PC-9 (cell line): ENCODE results near the gene FAM174B. TPM values are rescaled to one million over a fixed set of nuclear protein-coding genes. Genes with fewer than 3 reads are reported as not detected.

ENCODE experiments used
- BruUV-seq: library from RNA; stranded (reverse); fragments of 400-500 nt; replicated peaks from 2 replicates; lab custom pipeline; 2021; lab: Mats Ljungman, UMichigan
- CTCF ChIA-PET: fragments of 300-600 bp; sonication (Branson Sonifier 250); formaldehyde crosslinking; loops from one replicate; lab custom pipeline; 2022; ENCODE audit warnings: antibody characterized with exemption; lab: Charles Lee
- POLR2A ChIA-PET: fragments of 300-600 bp; sonication (Branson Sonifier 250); formaldehyde crosslinking; loops from one replicate; lab custom pipeline; 2022; ENCODE audit warnings: antibody characterized with exemption; ENCODE audit not compliant: unreplicated experiment; lab: Charles Lee
- DNase-seq, 2 experiments: peaks; one replicate each; pipeline versions ENCODE4 v3.0.0 to v3.0.0-alpha.2; 2015 to 2022; ENCODE audit warnings: mixed read lengths in 1 of 2
- H2AFZ ChIP-seq: fragments of 200-600 bp; sonication (generic); 2 replicates; pipeline ENCODE4 v1.8.1; 2017; ENCODE audit warnings: antibody characterized with exemption
- H3F3A ChIP-seq: fragments of 200-600 bp; sonication (generic); 2 replicates; pipeline ENCODE4 v1.8.1; 2017; ENCODE audit warnings: antibody characterized with exemption, mild to moderate bottlenecking, low read depth; ENCODE audit not compliant: insufficient read depth
- H3K27ac ChIP-seq: fragments of 200-600 bp; sonication (generic); 2 replicates; pipeline ENCODE4 v1.6.1; 2016; ENCODE audit warnings: mixed run types
- H3K27me3 ChIP-seq: fragments of 200-600 bp; sonication (generic); 2 replicates; pipeline ENCODE4 v1.6.1; 2016; ENCODE audit warnings: low read depth, mixed run types; ENCODE audit not compliant: insufficient read depth
- H3K36me3 ChIP-seq: fragments of 200-600 bp; sonication (generic); 2 replicates; pipeline ENCODE4 v1.6.1; 2016; ENCODE audit warnings: low read depth, mixed run types
- H3K4me1 ChIP-seq: fragments of 200-600 bp; sonication (generic); replicated peaks from 2 replicates; pipeline ENCODE4 v1.6.1; 2016; ENCODE audit warnings: mixed run types; ENCODE audit not compliant: insufficient read depth
- H3K4me2 ChIP-seq: fragments of 200-600 bp; sonication (generic); 2 replicates; pipeline ENCODE4 v1.6.1; 2017; ENCODE audit warnings: mixed run types
- H3K4me3 ChIP-seq: fragments of 200-600 bp; sonication (generic); 2 replicates; pipeline ENCODE4 v1.6.1; 2016; ENCODE audit warnings: mixed run types
- H3K79me2 ChIP-seq: fragments of 200-600 bp; sonication (generic); 2 replicates; pipeline ENCODE4 v1.6.1; 2017; ENCODE audit warnings: low read depth, mixed run types
- H3K9me2 ChIP-seq: fragments of 200-600 bp; sonication (generic); 2 replicates; pipeline ENCODE4 v1.8.1; 2017; ENCODE audit warnings: mild to moderate bottlenecking; ENCODE audit not compliant: insufficient read depth
- H3K9me3 ChIP-seq: fragments of 200-600 bp; sonication (generic); 2 replicates; pipeline ENCODE4 v1.8.1; 2016; ENCODE audit warnings: low read depth; ENCODE audit not compliant: insufficient read depth
- H4K20me1 ChIP-seq: fragments of 200-600 bp; sonication (generic); 2 replicates; pipeline ENCODE4 v1.8.1; 2017; ENCODE audit not compliant: insufficient read depth
- EZH2 ChIP-seq: fragments of 200-600 bp; sonication (generic); IDR thresholded peaks from 2 replicates; pipeline ENCODE4 v1.8.0; 2017; ENCODE audit warnings: antibody characterized with exemption, low read depth
- intact Hi-C: fragments of 100-400 bp; cut with micrococcal nuclease; formaldehyde crosslinking; loops from one replicate; pipeline ENCODE4 v1.10.0; 2022; ENCODE audit not compliant: unreplicated experiment
- total RNA-seq: library from RNA; stranded (reverse); gene quantifications from 2 replicates; pipeline ENCODE4 v1.2.3, GENCODE V29; 2021
- TF ChIP-seq, protein P1 (sequence below): fragments of 200-600 bp; sonication (generic); conservative IDR thresholded peaks from 2 replicates; pipeline ENCODE4 v1.6.1; 2017; ENCODE audit warnings: mixed run types, antibody characterized with exemption, mild to moderate bottlenecking, moderate library complexity

The FAM174B gene
- total RNA-seq, 1 experiment from 2014 or later: 90.3 TPM

DNA sequence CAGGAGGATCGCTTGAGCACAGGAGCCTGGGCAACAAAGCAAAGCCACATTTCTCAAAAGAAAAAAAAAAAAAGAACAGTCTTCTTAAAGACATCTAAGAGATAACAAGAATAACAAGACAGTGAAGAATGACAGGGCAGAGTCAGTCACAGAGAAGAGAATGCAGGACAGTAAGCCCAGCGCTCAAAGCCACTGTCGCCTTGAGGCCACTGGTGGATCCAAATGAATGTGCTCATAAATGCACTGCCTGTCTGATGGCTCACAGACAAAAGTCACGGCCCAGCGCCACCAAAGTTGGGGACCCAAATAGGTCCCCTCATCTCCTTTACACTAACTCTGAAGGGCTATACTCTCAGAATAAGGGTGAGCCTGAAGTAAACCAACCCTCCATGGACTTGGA is 52.3 kb downstream of the FAM174B start:
- intact Hi-C loops: no loop called here
- Histone ChIP-seq H4K20me1 (no peaks in the 10 kb centered on the region), H3K4me1 (peaks cover 24% of the 10 kb centered on the region), H3K36me3 (0 out of 2 replicates have a peak, but pooled peaks cover 8% of the 10 kb centered on the region), H3K9me3 (no peaks in the 10 kb centered on the region), H3K9me2 (no peaks in the 10 kb centered on the region), H3K27ac (no peak overlapping the region), H3K27me3 (no peaks in the 10 kb centered on the region), H3K4me2 (no peak overlapping the region), H3K79me2 (no peaks in the 10 kb centered on the region), H3K4me3 (no peak overlapping the region), H2AFZ (no peak overlapping the region), H3F3A (peaks cover 14% of the 10 kb centered on the region; the same call in 1 of the 2 replicates)
- POLR2A ChIA-PET: interaction anchor here (1.0 kb wide), 1 partner anchor 48 kb away, joined by 3 read pairs; no protein-coding TSS in a partner anchor
- CTCF ChIA-PET: no interaction called here
- TF ChIP-seq EZH2: no peak
- TF ChIP-seq, protein P1, sequence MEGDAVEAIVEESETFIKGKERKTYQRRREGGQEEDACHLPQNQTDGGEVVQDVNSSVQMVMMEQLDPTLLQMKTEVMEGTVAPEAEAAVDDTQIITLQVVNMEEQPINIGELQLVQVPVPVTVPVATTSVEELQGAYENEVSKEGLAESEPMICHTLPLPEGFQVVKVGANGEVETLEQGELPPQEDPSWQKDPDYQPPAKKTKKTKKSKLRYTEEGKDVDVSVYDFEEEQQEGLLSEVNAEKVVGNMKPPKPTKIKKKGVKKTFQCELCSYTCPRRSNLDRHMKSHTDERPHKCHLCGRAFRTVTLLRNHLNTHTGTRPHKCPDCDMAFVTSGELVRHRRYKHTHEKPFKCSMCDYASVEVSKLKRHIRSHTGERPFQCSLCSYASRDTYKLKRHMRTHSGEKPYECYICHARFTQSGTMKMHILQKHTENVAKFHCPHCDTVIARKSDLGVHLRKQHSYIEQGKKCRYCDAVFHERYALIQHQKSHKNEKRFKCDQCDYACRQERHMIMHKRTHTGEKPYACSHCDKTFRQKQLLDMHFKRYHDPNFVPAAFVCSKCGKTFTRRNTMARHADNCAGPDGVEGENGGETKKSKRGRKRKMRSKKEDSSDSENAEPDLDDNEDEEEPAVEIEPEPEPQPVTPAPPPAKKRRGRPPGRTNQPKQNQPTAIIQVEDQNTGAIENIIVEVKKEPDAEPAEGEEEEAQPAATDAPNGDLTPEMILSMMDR: no peak
- no TSS peak for BruUV-seq
- no peak for DNase-seq

DNA sequence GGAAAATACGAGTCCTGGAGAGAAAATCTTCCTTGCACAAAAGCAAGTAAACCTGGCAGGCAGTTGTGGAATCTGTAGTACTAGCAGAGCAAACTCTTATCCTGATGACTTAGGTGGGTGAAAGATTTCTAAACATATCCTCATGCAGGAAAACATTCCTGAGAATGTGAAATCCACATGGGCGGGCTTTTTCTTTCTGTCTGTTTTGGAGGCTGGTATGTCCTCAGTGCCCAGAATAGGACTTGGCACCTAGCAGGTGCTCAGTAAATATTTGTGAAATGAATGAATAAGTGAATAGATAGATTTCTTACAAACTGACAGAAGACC is 53.3 kb downstream of the FAM174B start:
- DNase-seq: no peak
- no peak for TF ChIP-seq EZH2
- TF ChIP-seq, protein P1: no peak
- Histone ChIP-seq H3K4me3 (no peak overlapping the region), H3F3A (peaks cover 11% of the 10 kb centered on the region; the same call in 1 of the 2 replicates), H3K9me2 (no peaks in the 10 kb centered on the region), H3K4me2 (no peak overlapping the region), H3K9me3 (no peaks in the 10 kb centered on the region), H3K27ac (no peak overlapping the region), H3K27me3 (no peaks in the 10 kb centered on the region), H3K4me1 (peaks cover 24% of the 10 kb centered on the region), H4K20me1 (no peaks in the 10 kb centered on the region), H3K79me2 (no peaks in the 10 kb centered on the region), H3K36me3 (0 out of 2 replicates have a peak, but pooled peaks cover 8% of the 10 kb centered on the region), H2AFZ (no peak overlapping the region)
- intact Hi-C loops: no loop called here
- POLR2A ChIA-PET: no interaction called here
- CTCF ChIA-PET: no interaction called here
- BruUV-seq: no TSS peak

DNA sequence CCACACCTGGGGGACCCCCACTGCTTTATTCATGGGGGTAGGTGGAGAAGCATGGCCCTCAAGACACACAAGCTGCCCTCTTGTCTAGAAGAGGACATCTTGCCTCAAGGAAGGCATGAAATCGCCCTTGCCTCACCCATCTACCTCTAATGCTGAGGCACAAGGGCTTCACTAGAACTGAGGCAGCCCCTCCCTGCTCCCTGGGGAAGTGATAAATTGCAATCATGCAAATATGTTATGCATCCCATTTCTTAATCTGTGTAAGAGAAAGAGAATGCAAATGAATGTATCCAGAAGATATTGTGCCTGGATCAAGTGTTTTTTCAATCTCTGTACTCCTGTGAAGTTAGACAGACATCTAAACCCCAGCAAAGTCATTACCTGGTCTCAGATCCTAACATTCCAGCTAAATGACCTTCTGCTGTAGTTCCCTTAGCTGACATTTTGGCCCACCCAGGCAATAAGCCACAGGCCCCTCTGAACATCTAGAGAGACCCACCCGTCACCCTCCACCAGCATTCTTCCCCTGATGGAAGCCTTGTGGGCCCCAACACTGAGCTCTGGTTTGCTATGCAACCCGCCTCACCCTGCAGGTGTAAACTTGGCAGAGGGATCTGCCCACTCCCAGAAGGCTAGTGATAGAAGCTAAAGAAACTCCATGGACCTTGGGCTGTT is 53.8 kb downstream of the FAM174B start:
- Histone ChIP-seq H3F3A (peaks cover 11% of the 10 kb centered on the region), H3K4me1 (peaks cover 24% of the 10 kb centered on the region), H3K4me2 (no peak overlapping the region), H3K9me2 (no peaks in the 10 kb centered on the region), H3K4me3 (no peak overlapping the region), H3K9me3 (no peaks in the 10 kb centered on the region), H3K27me3 (no peaks in the 10 kb centered on the region), H4K20me1 (no peaks in the 10 kb centered on the region), H3K27ac (no peak overlapping the region), H2AFZ (no peak overlapping the region), H3K36me3 (0 out of 2 replicates have a peak, but pooled peaks cover 8% of the 10 kb centered on the region), H3K79me2 (no peaks in the 10 kb centered on the region)
- no peak for DNase-seq
- POLR2A ChIA-PET: no interaction called here
- TF ChIP-seq EZH2: no peak
- TF ChIP-seq, protein P1: no peak
- BruUV-seq: no TSS peak
- CTCF ChIA-PET: no interaction called here
- intact Hi-C loops: no loop called here
